Heart right ventricle (tissue), 16 donors: Measurements from ENCODE around the gene RPP25L. TPM values are rescaled to one million over a fixed set of nuclear protein-coding genes. Genes with fewer than 3 reads are reported as not detected.
A peak's percentile ranks its signal among the peaks of the same experiment; 100 is the strongest.

ENCODE experiments used
- ATAC-seq, 8 donors: fragments of 200-7000 bp; cut with Tn5 transposase; one replicate each; pipeline ENCODE4 v1.9.1; 2020; ENCODE audit warnings: mild to moderate bottlenecking in 8 of 8, moderate library complexity in 8 of 8, moderate number of reproducible peaks in 1 of 8
- DNase-seq, 2 donors: peaks; one replicate each; pipeline ENCODE4 v3.0.0-alpha.2; 2020
- H3K27ac ChIP-seq, 10 donors: fragments of 200-600 bp; sonication (generic) in 2 of 10; one replicate each; pipeline versions ENCODE4 v1.5.0 to v1.8.0; 2020 to 2022; ENCODE audit warnings: mild to moderate bottlenecking in 3 of 10
- H3K27me3 ChIP-seq, 7 donors: fragments of 200-600 bp; one replicate each; pipeline ENCODE4 v1.8.0; 2021 to 2022; ENCODE audit warnings: mild to moderate bottlenecking in 2 of 7
- H3K36me3 ChIP-seq, 9 donors: fragments of 200-600 bp; sonication (generic) in 1 of 9; one replicate each; pipeline versions ENCODE4 v1.5.0 to v1.8.0; 2020 to 2022; ENCODE audit warnings: mild to moderate bottlenecking in 2 of 9
- H3K4me1 ChIP-seq, 9 donors: fragments of 200-600 bp; sonication (generic) in 1 of 9; one replicate each; pipeline versions ENCODE4 v1.5.0 to v1.8.0; 2020 to 2022; ENCODE audit warnings: mild to moderate bottlenecking in 4 of 9
- H3K4me3 ChIP-seq, 10 donors: fragments of 200-600 bp; sonication (generic) in 2 of 10; one replicate each; pipeline versions ENCODE4 v1.5.0 to v1.8.0; 2020 to 2022; ENCODE audit warnings: mild to moderate bottlenecking in 7 of 10, moderate library complexity in 2 of 10
- H3K9me3 ChIP-seq, 11 donors: fragments of 200-600 bp in 10 of 11; sonication (generic) in 2 of 11; one replicate each; pipeline versions ENCODE4 v1.5.0 to v1.8.0; 2013 to 2022; ENCODE audit warnings: mild to moderate bottlenecking in 2 of 11, control low read depth in 1 of 11, moderate library complexity in 1 of 11
- WGBS, 2 donors: extraction: QIAGEN DNeasy Blood & Tissue Kit; methylation state at CpG; one replicate each; pipeline ENCODE4 v1.1.7; 2013; ENCODE audit warnings: inconsistent platforms in 1 of 2; 5-methylcytosine and 5-hydroxymethylcytosine counted together
- intact Hi-C, 10 donors: fragments of 100-400 bp; cut with DNase I; formaldehyde crosslinking; loops; one replicate each; pipeline versions ENCODE4 v1.11.1 to v1.14.2; 2022
- polyA plus RNA-seq, 2 donors: library from polyadenylated mRNA; stranded (reverse); fragments of 200-250 nt; gene quantifications; one replicate each; pipeline ENCODE4 v1.2.3, GENCODE V29; 2013
- total RNA-seq, 10 donors: library from RNA; stranded (reverse); fragmentation: NEBNext Ultra II Directional in 3 of 10; extraction: Animal tissue kit (Norgen Biotek cat#: 25700) in 3 of 10; gene quantifications; one replicate each; pipeline versions ENCODE4 v1.2.1 to v1.2.4, GENCODE V29; 2021 to 2023
- TF ChIP-seq, protein P1 (sequence below), 9 donors: fragments of 200-600 bp; sonication (generic) in 2 of 9; IDR thresholded peaks; one replicate each; pipeline versions ENCODE4 v1.5.0 to v1.8.0; 2021 to 2022; ENCODE audit warnings: antibody characterized with exemption in 9 of 9, mild to moderate bottlenecking in 5 of 9, moderate library complexity in 1 of 9
- donor health status: Arrhythmogenic right ventricular cardiomyopathy.
- donor health status: ischemic (EF 13 %, LVEDD 7.1; RV severe dilation, severe dysfunction).
- donor health status: healthy with polysubstance abuse.
- donor health status: DM: no; HTN: yes; CAD: no.
- donor health status: DM: no; HTN: no; CAD: no.
- donor health status: ischemic (EF 25% LVEDD 6.9; RV normal size, moderate dysfunction).
- donor health status: ischemic (EF 25% LVEDD 5.7; RV mildly dilated, moderate dysfunction).
- donor health status: healthy.
- donor health status: DM: yes; HTN: yes; CAD: no.
- donor health status: Ischemic cardiomyopathy.
- donor health status: ischemic (EF 35%, LVEDD 5.7; RV mildly dilated, moderate dysfunction).
- donor health status: nonischemic (EF 11% LVEDD 7.7; RV severe dilation, severe dysfunction).
- donor health status: DM: yes; HTN: yes; CAD: no.
- donor health status: PGD.
- donor health status: ischemic (EF 29% LVEDD 5.4; RV normal size, mild dysfunction).
- donor health status: nonischemic (EF 23%, LVEDD 6.1; RV moderate dilation, normal function).

RPP25L gene
- total and polyA plus RNA-seq, 12 donors: 29.2 to 51.0 (median 39.2) TPM

DNA sequence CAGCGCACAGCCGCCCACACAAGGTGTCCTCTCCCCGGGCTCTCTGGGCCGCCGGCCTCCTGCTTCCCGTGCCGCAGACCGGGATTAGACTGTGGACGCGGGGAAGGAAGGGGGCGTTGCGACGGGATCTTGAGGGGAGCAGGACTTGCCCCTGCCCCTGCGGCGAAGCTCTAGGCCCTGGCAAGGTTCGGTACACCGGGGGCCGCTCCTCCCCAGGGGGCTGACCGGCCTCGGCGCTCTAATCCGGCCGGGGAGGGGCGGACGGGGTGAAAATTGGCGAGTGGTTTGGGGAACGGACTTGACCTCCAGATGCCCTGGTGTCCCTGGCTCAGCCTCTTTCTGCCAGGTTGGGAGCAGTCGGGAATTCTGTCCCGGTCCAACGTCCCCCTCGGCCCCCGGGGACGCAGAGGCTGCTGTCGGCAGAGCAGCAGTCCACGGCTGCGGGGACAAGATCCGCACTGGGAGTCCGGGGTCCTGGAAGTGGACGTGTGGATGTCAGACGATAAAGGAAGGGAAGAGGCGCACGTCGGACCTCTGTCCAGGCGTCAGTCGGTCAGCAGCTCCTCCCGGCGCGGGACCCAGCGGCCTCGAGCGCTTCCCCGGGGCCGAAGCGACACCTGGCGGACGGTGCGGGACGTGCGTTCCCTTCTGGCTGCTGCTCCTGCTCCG is 20.5 kb downstream of the RPP25L start:
- Histone ChIP-seq H3K36me3 (no peaks in the 10 kb centered on the region), H3K27ac (peak overlapping the region in 6 of 10 donors; percentile 12 to 54 (median 32)), H3K4me3 (peak overlapping the region in 9 of 10 donors; percentile 32 to 57 (median 51)), H3K4me1 (peaks cover 16 to 53% (median 38%) of the 10 kb centered on the region in 9 donors), H3K27me3 (peaks cover 0 to 86% (median 56%) of the 10 kb centered on the region in 7 donors), H3K9me3 (no peaks in the 10 kb centered on the region)
- ATAC-seq (peak; percentile 81 to 96 (median 89)), DNase-seq (peak; percentile 85 to 90)
- WGBS, 2 donors: 7% methylated on average over 56 to 60 of the region's 60 CpGs
- TF ChIP-seq, protein P1, sequence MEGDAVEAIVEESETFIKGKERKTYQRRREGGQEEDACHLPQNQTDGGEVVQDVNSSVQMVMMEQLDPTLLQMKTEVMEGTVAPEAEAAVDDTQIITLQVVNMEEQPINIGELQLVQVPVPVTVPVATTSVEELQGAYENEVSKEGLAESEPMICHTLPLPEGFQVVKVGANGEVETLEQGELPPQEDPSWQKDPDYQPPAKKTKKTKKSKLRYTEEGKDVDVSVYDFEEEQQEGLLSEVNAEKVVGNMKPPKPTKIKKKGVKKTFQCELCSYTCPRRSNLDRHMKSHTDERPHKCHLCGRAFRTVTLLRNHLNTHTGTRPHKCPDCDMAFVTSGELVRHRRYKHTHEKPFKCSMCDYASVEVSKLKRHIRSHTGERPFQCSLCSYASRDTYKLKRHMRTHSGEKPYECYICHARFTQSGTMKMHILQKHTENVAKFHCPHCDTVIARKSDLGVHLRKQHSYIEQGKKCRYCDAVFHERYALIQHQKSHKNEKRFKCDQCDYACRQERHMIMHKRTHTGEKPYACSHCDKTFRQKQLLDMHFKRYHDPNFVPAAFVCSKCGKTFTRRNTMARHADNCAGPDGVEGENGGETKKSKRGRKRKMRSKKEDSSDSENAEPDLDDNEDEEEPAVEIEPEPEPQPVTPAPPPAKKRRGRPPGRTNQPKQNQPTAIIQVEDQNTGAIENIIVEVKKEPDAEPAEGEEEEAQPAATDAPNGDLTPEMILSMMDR (IDR thresholded peaks at IDR 0.05): peak; percentile 82 to 95 (median 92)
- intact Hi-C loops: loop anchor here (1.0 to 10.0 kb wide), 14 partner anchors 42 to 337 kb away; no protein-coding TSS in a partner anchor

DNA sequence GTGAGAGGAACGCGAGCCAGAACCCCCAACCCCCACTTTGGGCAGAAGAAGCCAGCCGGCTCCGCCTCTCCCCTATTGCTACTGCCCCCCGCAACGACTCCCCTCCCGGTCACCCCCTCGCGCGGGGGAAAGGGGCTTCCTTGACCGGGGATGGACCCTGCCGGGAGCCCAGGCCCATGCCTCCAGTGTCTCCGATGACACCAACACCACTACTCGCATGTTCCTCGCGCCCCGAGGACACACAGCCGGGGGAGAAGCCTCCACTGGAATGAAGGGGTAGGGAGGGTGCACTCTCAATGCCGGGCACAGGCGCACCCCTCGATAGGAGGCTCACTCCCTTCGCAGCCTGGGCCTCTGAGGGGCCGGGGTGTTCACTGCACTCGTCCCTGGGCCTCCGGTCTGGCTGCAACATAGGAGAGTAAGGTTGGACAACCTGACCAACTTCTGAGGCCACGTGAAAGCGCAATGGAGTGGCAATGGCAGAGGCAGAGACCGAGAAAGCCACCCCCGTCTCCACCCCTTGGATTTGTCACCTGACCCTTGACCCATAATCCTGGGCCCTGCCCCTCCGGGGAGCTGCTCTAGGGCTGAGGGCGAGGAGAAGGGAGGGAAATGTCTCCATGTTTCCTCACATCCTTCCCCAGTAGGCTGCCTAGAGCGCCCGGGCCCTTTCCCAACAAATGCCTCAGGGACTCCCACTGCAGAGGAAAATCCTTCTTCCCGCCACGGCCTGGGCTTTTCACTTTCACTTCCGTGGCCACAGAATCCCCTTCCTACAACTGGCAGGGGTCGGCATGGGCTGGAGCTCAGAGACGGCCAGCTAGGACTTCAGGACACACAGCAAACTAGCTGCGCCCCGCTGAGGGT is 21.3 kb downstream of the RPP25L start:
- intact Hi-C loops: loop anchor here (1.0 to 10.0 kb wide), 14 partner anchors 41 to 336 kb away; no protein-coding TSS in a partner anchor
- Histone ChIP-seq H3K27me3 (peaks cover 0 to 94% (median 64%) of the 10 kb centered on the region in 7 donors), H3K9me3 (no peaks in the 10 kb centered on the region), H3K4me1 (peaks cover 16 to 53% (median 38%) of the 10 kb centered on the region in 9 donors), H3K27ac (peak overlapping the region in 7 of 10 donors; percentile 12 to 54 (median 31)), H3K4me3 (peak overlapping the region in 9 of 10 donors; percentile 32 to 57 (median 51)), H3K36me3 (no peaks in the 10 kb centered on the region)
- ATAC-seq (peak; percentile 2 to 39 (median 18)), DNase-seq (peak in 1 of 2 donors; percentile 32)
- TF ChIP-seq, protein P1 (IDR thresholded peaks at IDR 0.05): no peak
- WGBS, 2 donors: 24 to 28% methylated on average over 40 of the region's 40 CpGs

DNA sequence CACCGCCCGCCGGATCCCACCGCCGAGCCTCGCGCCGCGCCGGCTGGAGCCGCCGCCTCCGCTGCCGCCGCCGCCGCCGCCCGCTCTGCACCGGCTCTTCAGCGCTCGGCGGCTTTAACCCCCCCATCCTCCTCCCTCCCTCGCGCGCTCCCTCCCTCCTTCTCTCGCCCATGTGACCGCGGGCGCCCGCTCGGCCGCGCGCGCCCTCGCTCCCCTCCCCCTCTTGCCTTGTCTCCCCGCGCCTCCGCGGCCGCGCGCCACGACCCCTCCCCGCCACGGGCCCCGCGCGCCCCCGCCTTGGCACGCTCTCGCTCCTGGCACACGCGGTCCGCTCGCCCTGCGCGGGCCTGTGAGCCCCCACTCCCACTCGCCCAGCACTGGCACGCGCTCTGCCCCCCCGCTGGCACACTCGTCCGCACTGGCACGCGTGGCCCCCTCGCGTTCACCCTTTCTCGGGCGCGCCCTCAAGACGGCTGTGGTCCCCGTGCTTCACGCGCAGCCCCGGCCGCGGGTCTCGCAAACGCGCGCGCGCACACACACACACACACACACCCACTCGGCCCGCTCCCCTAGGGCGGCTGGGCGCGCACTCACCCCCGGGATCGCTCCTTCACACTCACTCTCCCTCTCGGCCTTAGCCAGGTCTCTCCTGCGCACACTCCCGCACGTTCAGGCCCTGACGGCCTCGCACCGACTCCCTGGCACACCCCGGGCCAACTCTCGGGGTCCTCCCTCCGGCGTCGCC is 22.1 kb downstream of the RPP25L start, which contains the start of gene CNTFR:
CNTFR (minus strand) TSS at position 89 of the 745 bp plus-strand sequence. CDS start 20,743 bp downstream, outside the sequence.
- TF ChIP-seq, protein P1 (IDR thresholded peaks at IDR 0.05): no peak
- ATAC-seq (peak in 3 of 8 donors; percentile 10 to 32 (median 12)), DNase-seq (peak in 1 of 2 donors; percentile 54)
- H3K9me3 ChIP-seq: no peaks in the 10 kb centered on the region
- WGBS, 2 donors: 1% methylated on average over 53 to 103 of the region's 104 CpGs
- peaks cover 16 to 53% (median 38%) of the 10 kb centered on the region in 9 donors for H3K4me1 ChIP-seq
- no peaks in the 10 kb centered on the region for H3K36me3 ChIP-seq
- intact Hi-C loops: loop anchor here (2.0 to 10.0 kb wide), 10 partner anchors 41 to 335 kb away; no protein-coding TSS in a partner anchor
- peak within 1 kb of the TSS in 9 of 10 donors; percentile 25 to 57 (median 51) for H3K4me3 ChIP-seq
- peak within 1 kb of the TSS in 5 of 10 donors; percentile 13 to 44 (median 25) for H3K27ac ChIP-seq
- H3K27me3 ChIP-seq: peaks cover 0 to 100% (median 72%) of the 10 kb centered on the region in 7 donors
